Omental fat pad (tissue), 4 donors: Measurements from ENCODE around the gene KRTAP16-1. TPM values are rescaled to one million over a fixed set of nuclear protein-coding genes. Genes with fewer than 3 reads are reported as not detected.
A peak's percentile ranks its signal among the peaks of the same experiment; 100 is the strongest.

ENCODE experiments used
- ATAC-seq: fragments of 150-250 bp; one replicate; pipeline ENCODE4 v1.9.1; 2016; ENCODE audit warnings: mild to moderate bottlenecking, moderate library complexity; ENCODE audit not compliant: low FRiP score
- DNase-seq: peaks from one replicate; pipeline ENCODE4 v3.0.0-alpha.2; 2019; ENCODE audit warnings: low spot score
- total RNA-seq, 4 donors: library from RNA; depleted of rRNA; stranded (reverse); fragments of >200 nt; gene quantifications; one replicate each; pipeline ENCODE4 v1.1.0, GENCODE V29; 2016
- TF ChIP-seq, protein P1 (sequence below), 3 donors: fragments of 450-650 bp; IDR thresholded peaks; one replicate each; pipeline ENCODE4 v1.5.1; 2016 to 2017; ENCODE audit warnings: antibody characterized with exemption in 3 of 3, mild to moderate bottlenecking in 3 of 3, moderate library complexity in 2 of 3

Gene KRTAP16-1
- total RNA-seq, 4 donors from 2014 or later = not detected

DNA sequence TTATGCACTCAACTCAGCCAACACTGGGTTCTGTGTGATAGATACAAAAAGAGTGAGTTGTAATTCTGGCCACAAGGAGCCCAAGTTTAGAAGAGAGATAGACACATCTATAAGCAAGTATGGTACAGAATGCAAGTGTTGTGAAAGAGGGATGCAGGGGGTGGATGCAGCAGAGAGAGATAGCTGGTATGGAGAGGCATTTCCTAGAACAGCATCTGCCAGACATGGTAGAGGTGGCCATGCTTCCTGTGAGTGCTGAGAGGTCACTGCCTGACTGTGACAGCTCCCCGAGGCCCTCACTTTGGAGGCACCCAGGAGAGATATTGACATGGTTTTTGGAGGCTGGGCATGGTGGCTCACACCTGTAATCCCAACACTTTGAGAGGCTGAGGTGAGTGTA is 2.0 kb upstream of the KRTAP16-1 start:
- ATAC-seq = no peak
- DNase-seq = no peak
- TF ChIP-seq, protein P1, sequence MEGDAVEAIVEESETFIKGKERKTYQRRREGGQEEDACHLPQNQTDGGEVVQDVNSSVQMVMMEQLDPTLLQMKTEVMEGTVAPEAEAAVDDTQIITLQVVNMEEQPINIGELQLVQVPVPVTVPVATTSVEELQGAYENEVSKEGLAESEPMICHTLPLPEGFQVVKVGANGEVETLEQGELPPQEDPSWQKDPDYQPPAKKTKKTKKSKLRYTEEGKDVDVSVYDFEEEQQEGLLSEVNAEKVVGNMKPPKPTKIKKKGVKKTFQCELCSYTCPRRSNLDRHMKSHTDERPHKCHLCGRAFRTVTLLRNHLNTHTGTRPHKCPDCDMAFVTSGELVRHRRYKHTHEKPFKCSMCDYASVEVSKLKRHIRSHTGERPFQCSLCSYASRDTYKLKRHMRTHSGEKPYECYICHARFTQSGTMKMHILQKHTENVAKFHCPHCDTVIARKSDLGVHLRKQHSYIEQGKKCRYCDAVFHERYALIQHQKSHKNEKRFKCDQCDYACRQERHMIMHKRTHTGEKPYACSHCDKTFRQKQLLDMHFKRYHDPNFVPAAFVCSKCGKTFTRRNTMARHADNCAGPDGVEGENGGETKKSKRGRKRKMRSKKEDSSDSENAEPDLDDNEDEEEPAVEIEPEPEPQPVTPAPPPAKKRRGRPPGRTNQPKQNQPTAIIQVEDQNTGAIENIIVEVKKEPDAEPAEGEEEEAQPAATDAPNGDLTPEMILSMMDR (IDR thresholded peaks at IDR 0.05) = no peak

DNA sequence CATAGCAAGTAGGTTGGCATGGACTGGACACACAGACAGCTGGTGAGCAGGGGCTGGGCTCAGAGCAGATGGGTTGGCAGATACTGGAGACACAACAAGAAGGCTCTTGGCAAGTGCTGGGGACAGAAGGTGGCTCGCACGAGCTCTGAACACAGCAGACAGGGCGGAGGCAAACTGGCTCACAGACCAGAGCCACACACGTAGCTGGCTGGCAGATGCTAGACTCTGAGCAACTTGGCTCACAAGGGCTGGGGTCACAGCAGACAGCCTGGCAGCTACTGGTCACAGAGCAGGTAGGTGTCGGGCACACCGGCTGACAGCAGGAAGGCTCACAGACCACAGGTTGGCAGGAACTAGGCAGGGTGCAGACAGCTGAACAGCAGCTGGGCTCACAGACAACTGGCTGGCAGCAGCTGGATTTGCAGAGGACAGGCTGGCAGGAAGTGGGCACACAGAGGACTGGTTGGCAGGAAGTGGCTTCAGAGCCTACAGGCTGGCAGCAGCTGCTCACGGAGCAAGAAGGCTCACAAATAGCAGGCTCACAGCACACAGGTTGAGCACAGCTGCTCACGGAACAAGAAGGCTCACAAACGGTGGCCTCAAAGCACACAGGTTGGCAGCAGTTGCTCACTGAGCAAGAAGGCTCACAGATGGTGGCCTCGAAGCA is 725 bp downstream of the KRTAP16-1 start:
- peak; percentile 17 for ATAC-seq

DNA sequence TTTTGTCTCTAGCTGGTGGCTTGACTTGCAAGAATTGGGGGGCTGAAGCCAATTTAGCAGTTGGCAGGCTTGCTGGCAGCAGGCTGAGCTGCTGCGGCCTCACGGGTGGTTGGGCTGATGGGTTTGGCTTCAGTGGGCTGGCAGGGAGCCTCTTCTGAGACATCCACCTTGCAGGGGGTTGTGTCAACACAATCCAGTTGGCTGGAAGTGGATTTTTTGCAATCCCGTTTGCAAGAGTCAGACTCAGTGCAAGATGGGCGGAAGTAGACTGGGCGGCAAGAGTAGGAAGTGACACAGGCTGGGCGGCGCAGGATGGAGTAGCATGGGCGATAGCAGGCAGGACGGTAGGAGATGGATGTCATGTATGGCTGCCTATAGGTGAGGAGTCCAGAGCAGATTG is 1.5 kb downstream of the KRTAP16-1 start:
- TF ChIP-seq, protein P1 (IDR thresholded peaks at IDR 0.05) = no peak
- no peak for ATAC-seq
- DNase-seq = no peak

More for the DNA sequence above, 725 bp downstream of the KRTAP16-1 start:
- DNase-seq = no peak
- TF ChIP-seq, protein P1 (IDR thresholded peaks at IDR 0.05) = no peak

DNA sequence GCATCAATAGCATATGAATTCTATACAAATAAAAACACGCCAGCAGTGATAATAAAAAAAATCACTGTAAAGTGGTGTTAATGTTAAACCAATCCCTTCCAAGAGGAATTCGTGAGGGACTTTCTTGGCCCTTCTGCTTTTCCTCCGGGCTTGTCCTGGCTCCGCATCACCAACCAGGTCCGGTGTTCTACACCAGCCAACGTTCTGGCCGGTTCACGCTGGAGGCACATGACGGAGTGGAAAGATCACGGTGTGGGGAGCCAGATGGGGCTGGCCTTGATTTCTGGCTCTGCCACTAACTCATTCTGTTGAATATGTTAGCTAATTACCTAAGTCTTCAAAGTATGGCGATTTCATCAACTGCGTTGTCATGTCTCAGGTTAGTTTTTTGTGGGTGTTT is 5.0 kb downstream of the KRTAP16-1 start:
- DNase-seq = no peak
- TF ChIP-seq, protein P1 (IDR thresholded peaks at IDR 0.05) = no peak
- no peak for ATAC-seq

DNA sequence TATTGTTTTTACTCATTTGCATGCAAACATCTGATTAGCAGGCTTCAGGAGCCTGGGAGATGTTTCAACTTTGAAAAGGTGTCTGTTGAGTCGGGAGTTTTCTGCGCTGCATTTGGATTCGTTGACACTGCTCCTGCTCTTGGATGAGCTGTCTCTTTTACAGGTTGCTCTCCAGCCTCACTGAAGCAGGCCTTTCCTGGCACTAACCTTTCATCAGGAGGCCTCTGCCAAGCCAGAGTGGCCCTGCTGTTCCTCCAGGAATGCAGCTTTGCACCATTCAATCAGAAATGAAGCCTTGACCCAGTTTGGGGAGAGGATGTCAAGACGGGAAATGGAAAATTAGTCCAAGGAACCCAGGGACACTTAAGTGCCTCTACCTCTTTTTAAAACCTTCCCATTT is 6.1 kb downstream of the KRTAP16-1 start:
- TF ChIP-seq, protein P1 (IDR thresholded peaks at IDR 0.05) = no peak
- DNase-seq (no peak), ATAC-seq (no peak)

DNA sequence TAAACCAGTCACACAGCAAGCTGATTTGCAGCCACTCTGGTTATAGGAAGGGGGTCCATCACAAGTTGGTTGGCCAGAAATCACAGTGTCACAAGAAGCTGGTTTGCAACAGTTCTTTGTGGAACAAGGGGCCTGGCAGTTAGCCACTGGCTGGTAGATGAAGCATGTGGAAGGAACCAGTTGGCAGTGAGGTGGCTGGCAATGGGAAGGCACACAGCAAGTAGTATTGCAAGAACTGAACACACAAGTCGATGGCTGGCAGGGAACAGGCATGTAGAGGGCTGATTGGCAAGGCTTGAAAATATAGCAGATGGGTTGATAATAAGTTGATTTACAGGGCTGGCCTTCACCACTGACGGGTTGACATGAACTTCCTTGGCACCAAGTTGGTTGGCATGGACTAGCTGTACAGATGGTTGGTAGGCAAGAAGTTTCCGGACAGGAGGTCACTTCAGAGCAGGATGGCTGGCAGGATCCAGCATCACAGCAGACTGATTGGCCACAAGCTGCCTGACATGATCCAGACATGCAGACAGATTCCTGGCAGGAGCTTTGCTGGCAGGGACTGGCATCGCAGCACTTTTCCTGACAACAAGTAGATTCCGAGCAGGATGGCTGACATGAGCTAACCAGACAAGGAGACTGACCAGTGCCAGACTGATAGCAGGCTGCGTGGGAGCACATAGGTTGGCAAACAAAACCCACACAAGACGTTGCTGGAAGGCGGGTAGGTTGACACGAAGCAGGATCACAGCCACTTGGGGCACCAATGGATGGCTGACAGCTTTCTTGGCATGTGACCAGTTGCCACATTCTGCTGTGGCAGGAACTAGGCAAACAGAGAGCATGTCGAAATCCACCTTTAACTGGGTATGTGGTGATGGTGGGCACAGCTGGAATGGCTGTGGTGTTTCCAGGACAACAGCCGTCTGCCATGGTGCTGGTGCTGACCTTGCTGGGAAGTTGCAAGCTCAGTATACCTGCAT is 6.9 kb downstream of the KRTAP16-1 start, which contains the start of gene KRTAP29-1:
KRTAP29-1 (minus strand) TSS at position 936 of the 986 bp plus-strand sequence; CDS start at position 936, 0 bp downstream.
- ATAC-seq (no peak), DNase-seq (no peak)
- TF ChIP-seq, protein P1 (IDR thresholded peaks at IDR 0.05) = no peak
